ENCODE measurements around the gene SH3BP4.

DNA sequence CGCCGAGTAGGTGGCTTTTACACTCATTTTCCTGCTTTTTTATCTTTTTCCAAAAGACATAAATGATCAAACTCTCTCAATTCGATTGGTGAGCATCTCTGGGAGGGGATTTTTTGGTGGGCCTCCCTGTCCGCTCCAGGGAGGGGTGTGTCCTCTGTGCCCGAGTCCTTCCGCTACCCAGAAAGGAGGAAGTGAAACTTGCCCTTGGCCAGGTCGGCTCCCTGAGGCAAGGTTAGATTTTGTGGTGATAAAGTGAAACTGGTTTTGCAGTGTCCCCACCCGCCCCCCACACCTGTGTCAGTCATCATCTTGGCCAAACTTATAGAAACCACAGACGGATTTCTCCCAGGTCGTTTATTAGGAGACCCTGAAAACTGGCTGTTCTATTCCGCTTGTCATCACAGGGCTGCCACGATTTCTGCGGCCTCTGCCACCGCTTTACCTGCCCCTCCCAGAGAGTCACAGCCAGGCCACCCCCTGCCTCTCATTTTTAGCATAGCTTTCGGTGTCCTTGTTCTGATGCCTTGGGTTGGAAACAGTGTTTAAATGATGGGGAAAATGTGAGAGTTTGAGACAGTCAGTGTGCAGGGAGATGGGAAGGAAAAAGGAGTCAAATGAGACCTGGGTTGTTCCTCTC lies 93.6 kb downstream of the SH3BP4 start:
- TF ChIP-seq GATA3 (IDR thresholded peaks at IDR 0.05; ENCODE audit: low read depth, low read length) (no peak), GATA2 (IDR thresholded peaks at IDR 0.05; ENCODE audit: low read depth, low read length) (no peak)

Data from SH-SY5Y (cell line).